Thymus (tissue), 11 donors: Measurements from ENCODE around the gene SLC35A2. TPM values are rescaled to one million over a fixed set of nuclear protein-coding genes. Genes with fewer than 3 reads are reported as not detected.
"Not testable (repeated sequence)": the region's sequence is repeated elsewhere in the genome, so short reads cannot be mapped to it uniquely, and the experiment has no call there.

Experiments used
- DNase-seq, 9 donors: peaks; one replicate each; pipeline ENCODE4 v3.0.0-alpha.2; 2013; ENCODE audit warnings: low spot score in 9 of 9, low read depth in 6 of 9, missing footprints in 1 of 9
- H3K27ac ChIP-seq, 2 donors: one replicate each; pipeline ENCODE4 v1.5.1; 2013; ENCODE audit warnings: control low read depth in 1 of 2, low read depth in 1 of 2, low read length in 1 of 2, mild to moderate bottlenecking in 1 of 2, moderate library complexity in 1 of 2
- H3K27me3 ChIP-seq, 2 donors: one replicate each; pipeline ENCODE4 v1.5.1; 2013; ENCODE audit warnings: low read length in 1 of 2; ENCODE audit not compliant: control insufficient read depth in 2 of 2, insufficient read depth in 1 of 2
- H3K36me3 ChIP-seq, 2 donors: one replicate each; pipeline ENCODE4 v1.5.1; 2013; ENCODE audit warnings: low read length in 1 of 2, mild to moderate bottlenecking in 1 of 2, moderate library complexity in 1 of 2; ENCODE audit not compliant: control insufficient read depth in 2 of 2, insufficient read depth in 2 of 2
- H3K4me1 ChIP-seq, 2 donors: one replicate each; pipeline ENCODE4 v1.5.1; 2013; ENCODE audit warnings: low read length in 2 of 2; ENCODE audit not compliant: control insufficient read depth in 2 of 2, insufficient read depth in 2 of 2
- H3K4me3 ChIP-seq, 2 donors: one replicate each; pipeline ENCODE4 v1.5.1; 2013; ENCODE audit warnings: low read length in 2 of 2, control low read depth in 1 of 2, mild to moderate bottlenecking in 1 of 2
- H3K9me3 ChIP-seq, 2 donors: one replicate each; pipeline ENCODE4 v1.5.1; 2013; ENCODE audit warnings: low read length in 1 of 2, mild to moderate bottlenecking in 1 of 2; ENCODE audit not compliant: control insufficient read depth in 2 of 2, insufficient read depth in 1 of 2
- WGBS: extraction: QIAGEN DNeasy Blood & Tissue Kit; methylation state at CpG from one replicate; pipeline ENCODE4 v1.1.7; 2013; 5-methylcytosine and 5-hydroxymethylcytosine counted together
- polyA plus RNA-seq: library from polyadenylated mRNA; stranded (reverse); fragments of 200-250 nt; gene quantifications from one replicate; pipeline ENCODE4 v1.2.3, GENCODE V29; 2013
- total RNA-seq: library from RNA; stranded (reverse); fragments of 120-200 nt; gene quantifications from one replicate; pipeline ENCODE4 v1.2.4, GENCODE V29; 2013
- donor health status: healthy.

Gene SLC35A2
- total and polyA plus RNA-seq, 2 donors, result 8.4 to 13.3 TPM

DNA sequence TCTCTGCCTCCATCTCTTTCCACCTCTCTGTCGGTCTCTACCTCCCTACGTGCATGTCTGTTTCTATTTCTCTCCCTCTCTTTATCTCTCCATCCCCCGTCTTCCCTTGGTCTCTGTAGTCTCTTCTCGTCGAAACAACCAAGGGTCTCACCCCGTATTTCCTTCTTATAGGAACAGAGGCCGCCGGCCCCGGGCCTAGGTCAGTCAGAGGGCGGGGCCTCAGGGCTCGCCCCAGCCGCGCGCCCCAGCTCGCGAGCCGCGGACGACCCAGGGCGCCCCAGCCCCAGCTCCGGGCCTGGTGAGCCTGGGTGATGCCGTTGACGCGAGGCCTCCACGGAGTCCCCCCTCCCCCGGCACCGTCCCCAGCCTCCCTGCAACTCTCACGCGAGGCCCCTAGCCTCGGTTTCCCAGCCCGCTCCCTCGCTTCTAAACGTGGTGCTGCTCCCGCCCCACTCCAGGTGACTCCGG lies 20.5 kb downstream of the SLC35A2 start:
- H3K36me3 ChIP-seq, result peaks cover 12 to 14% of the 10 kb centered on the region in 2 donors

DNA sequence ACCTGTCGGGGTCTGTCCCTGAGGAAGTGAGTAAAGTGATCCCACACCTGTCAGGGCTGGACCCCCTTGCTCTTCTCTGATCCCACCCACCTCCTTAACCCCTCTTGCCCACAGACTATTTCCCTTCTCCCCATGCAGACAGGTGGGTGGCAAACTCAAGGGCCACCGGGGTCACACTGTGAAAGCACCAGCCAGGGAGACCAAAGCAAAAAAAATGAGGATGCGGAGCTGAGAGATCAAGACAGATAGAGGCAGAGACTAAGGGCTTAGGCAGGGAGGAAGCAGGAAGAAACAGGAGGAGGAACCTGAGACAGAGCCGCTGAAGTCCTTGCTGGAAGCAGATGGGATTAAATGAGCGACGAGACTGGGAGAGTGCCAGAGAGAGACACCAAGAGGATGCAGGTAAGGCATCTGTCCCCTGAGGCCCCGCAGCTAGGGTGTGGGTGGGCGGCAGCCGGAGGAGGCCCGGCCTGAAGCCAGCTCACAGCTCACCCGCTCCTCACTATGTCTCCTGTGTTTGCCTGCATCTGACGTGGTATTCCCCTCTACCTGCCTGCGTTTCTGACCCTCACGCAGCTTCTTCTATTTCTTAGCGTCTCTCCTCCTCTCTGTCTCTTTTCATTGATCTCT lies 21.0 kb downstream of the SLC35A2 start:
- peaks cover 0 to 6% of the 10 kb centered on the region in 2 donors for H3K4me1 ChIP-seq
- 31% methylated on average over 15 of the region's 15 CpGs for WGBS
- peaks cover 0 to 4% of the 10 kb centered on the region in 2 donors for H3K9me3 ChIP-seq
- peak overlapping the region in 1 of 2 donors; percentile 62 for H3K4me3 ChIP-seq
- no peak overlapping the region for H3K27ac ChIP-seq
- no peak for DNase-seq
- peaks cover 0 to 21% of the 10 kb centered on the region in 2 donors for H3K27me3 ChIP-seq
- peaks cover 12 to 14% of the 10 kb centered on the region in 2 donors for H3K36me3 ChIP-seq

More for the DNA sequence above, 20.5 kb downstream of the SLC35A2 start:
- Histone ChIP-seq H3K27me3 (peaks cover 0 to 21% of the 10 kb centered on the region in 2 donors), H3K9me3 (peaks cover 0 to 4% of the 10 kb centered on the region in 2 donors), H3K27ac (peak overlapping the region in 1 of 2 donors; percentile 18), H3K4me1 (peaks cover 0 to 6% of the 10 kb centered on the region in 2 donors), H3K4me3 (peak overlapping the region in 1 of 2 donors; percentile 62)
- WGBS, result 2% methylated on average over 35 of the region's 35 CpGs
- DNase-seq, result peak in 1 of 9 donors; percentile 13

- 95% methylated on average over 5 of the region's 5 CpGs for WGBS
- DNase-seq, result not testable (repeated sequence)
Measured at GRCh38 chrX:48886586-48886985, 24.9 kb downstream of the SLC35A2 start.

DNA sequence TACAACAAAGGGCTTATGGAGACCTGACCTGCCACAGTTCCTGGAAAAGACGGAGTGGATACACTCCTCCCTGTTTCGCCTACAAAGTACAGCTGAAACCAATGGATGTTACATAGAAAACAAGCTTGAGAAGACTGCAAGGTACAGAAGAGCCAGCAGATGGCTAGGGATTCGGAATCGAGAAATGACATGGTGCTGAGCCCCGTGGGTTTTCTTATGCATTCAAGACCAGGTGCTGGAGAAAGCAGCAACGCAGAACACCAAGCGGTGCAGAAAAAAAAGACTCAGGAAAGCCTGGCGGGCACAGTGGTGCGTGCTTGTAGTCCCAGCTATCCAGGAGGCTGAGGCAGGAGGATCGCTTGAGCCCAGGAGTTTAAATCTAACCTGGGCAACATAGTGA lies 27.7 kb downstream of the SLC35A2 start:
- WGBS, result 83% methylated on average over 10 of the region's 10 CpGs
- H3K27me3 ChIP-seq, result no peaks in the 10 kb centered on the region
- no peaks in the 10 kb centered on the region for H3K9me3 ChIP-seq
- H3K4me1 ChIP-seq, result no peaks in the 10 kb centered on the region
- H3K4me3 ChIP-seq, result no peak overlapping the region
- no peak for DNase-seq
- H3K36me3 ChIP-seq, result no peaks in the 10 kb centered on the region
- H3K27ac ChIP-seq, result no peak overlapping the region

More at GRCh38 chrX:48886586-48886985, 24.9 kb downstream of the SLC35A2 start:
- H3K4me1 ChIP-seq, H3K36me3 ChIP-seq, H3K27ac ChIP-seq, H3K4me3 ChIP-seq, H3K9me3 ChIP-seq: not testable (repeated sequence)
- H3K27me3 ChIP-seq, result peaks cover 0 to 17% of the 10 kb centered on the region in 2 donors

- H3K27ac ChIP-seq, DNase-seq, H3K9me3 ChIP-seq, H3K4me1 ChIP-seq, H3K36me3 ChIP-seq, H3K27me3 ChIP-seq, H3K4me3 ChIP-seq: not testable (repeated sequence)
- 81% methylated on average over 4 of the region's 4 CpGs for WGBS
Measured at GRCh38 chrX:48876944-48877343, 34.5 kb downstream of the SLC35A2 start.

GRCh38 chrX:48872017-48872416 lies 39.4 kb downstream of the SLC35A2 start:
- H3K27ac ChIP-seq, H3K36me3 ChIP-seq, H3K4me1 ChIP-seq, H3K27me3 ChIP-seq, H3K9me3 ChIP-seq, H3K4me3 ChIP-seq, DNase-seq: not testable (repeated sequence)
- 6% methylated on average over 1 of the region's 2 CpGs for WGBS

DNA sequence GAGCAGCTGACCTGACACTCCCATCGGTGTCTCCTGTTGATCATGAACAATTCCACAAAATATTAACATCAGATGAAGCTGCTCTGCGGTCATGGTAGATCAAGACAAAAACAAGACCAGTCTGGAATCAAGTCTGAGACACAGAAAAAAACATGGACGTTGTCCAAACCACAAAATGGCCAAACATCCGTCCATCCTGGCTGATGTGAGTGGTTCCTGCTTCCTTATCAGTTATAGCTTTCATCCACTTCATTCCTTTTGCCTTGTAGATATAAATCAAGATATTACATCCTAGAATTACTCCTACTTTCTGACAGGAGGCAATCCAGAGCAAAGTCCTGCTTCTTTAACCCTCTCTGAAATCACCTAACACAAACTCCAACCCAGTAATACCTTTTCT lies 47.2 kb downstream of the SLC35A2 start:
- no peaks in the 10 kb centered on the region for H3K9me3 ChIP-seq
- H3K27ac ChIP-seq, result no peak overlapping the region
- no peak for DNase-seq
- H3K4me1 ChIP-seq, result no peaks in the 10 kb centered on the region
- no peaks in the 10 kb centered on the region for H3K36me3 ChIP-seq
- no peak overlapping the region for H3K4me3 ChIP-seq
- whole genome bisulfite sequencing, result 46% methylated on average over 4 of the region's 4 CpGs
- H3K27me3 ChIP-seq, result no peaks in the 10 kb centered on the region

DNA sequence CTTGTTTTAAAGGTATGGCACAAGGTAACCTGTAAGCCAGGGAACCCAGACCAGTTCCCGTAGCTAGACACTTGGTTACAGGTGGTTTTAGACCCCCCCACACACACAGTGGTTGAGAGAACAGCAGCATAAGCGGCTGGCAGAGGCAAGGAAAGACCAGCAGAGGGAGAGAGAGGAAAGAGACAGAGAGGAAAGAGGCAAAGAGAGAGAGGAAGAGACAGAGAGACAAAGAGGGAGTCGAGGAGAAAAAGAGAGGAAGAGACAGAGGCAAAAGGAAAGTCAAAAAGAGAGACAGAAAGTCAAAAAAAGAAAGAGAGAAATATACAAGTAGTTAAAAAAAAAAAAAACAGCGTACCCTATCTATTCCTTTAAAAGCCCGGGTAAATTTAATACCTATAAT lies 56.5 kb downstream of the SLC35A2 start:
- Histone ChIP-seq H3K27me3 (no peaks in the 10 kb centered on the region), H3K36me3 (no peaks in the 10 kb centered on the region), H3K4me3 (no peak overlapping the region), H3K4me1 (no peaks in the 10 kb centered on the region), H3K27ac (no peak overlapping the region), H3K9me3 (no peaks in the 10 kb centered on the region)
- peak in 1 of 9 donors; percentile 19 for DNase-seq
- 57% methylated on average over 5 of the region's 5 CpGs for WGBS

- not testable (repeated sequence) for H3K27ac ChIP-seq, DNase-seq, H3K27me3 ChIP-seq, H3K9me3 ChIP-seq, H3K4me3 ChIP-seq, H3K4me1 ChIP-seq, H3K36me3 ChIP-seq
- WGBS, result 95% methylated on average over 12 of the region's 12 CpGs
Measured at GRCh38 chrX:48854121-48854804, 57.2 kb downstream of the SLC35A2 start.
